CD4-positive, alpha-beta T cell (primary cell): ENCODE data around the gene STX7. TPM values are rescaled to one million over a fixed set of nuclear protein-coding genes. Genes with fewer than 3 reads are reported as not detected.

ENCODE experiments used
- ATAC-seq: fragments of 200-7000 bp; cut with Tn5 transposase; one replicate; pipeline ENCODE4 v1.10.0; 2022; ENCODE audit warnings: mild to moderate bottlenecking; ENCODE audit not compliant: poor library complexity
- CTCF ChIA-PET: fragments of 350-600 bp; sonication (Branson Sonifier 250); formaldehyde crosslinking; loops from one replicate; lab custom pipeline; 2021; ENCODE audit warnings: antibody characterized with exemption, inconsistent platforms; lab: Charles Lee
- POLR2A ChIA-PET: fragments of 350-600 bp; sonication (Branson Sonifier 250); formaldehyde crosslinking; loops from one replicate; lab custom pipeline; 2021; ENCODE audit warnings: antibody characterized with exemption, inconsistent platforms; lab: Charles Lee
- DNase-seq, 14 experiments: peaks; one replicate each; pipeline ENCODE4 v3.0.0-alpha.2; 2013 to 2020; ENCODE audit warnings: mixed read lengths in 2 of 14
- H3K27ac ChIP-seq, 2 donors: one replicate each; pipeline versions ENCODE4 v1.5.1 to v1.7.0; 2013; ENCODE audit warnings: low read length in 2 of 2, low read depth in 1 of 2, mild to moderate bottlenecking in 1 of 2
- H3K27me3 ChIP-seq, 2 experiments: 1 replicate in 1 of 2; 2 replicates in 1 of 2; pipeline versions ENCODE4 v1.6.1 to v1.7.0; 2013; ENCODE audit warnings: low read length in 2 of 2, control low read depth in 1 of 2, mild to moderate bottlenecking in 1 of 2, moderate library complexity in 1 of 2; ENCODE audit not compliant: insufficient read depth in 2 of 2, control insufficient read depth in 1 of 2
- H3K36me3 ChIP-seq: one replicate; pipeline ENCODE4 v1.6.1; 2013; ENCODE audit warnings: low read length, control low read depth; ENCODE audit not compliant: insufficient read depth
- H3K4me1 ChIP-seq: one replicate; pipeline ENCODE4 v1.6.1; 2013; ENCODE audit warnings: low read length, control low read depth; ENCODE audit not compliant: insufficient read depth
- H3K4me3 ChIP-seq: one replicate; pipeline ENCODE4 v1.5.1; 2013; ENCODE audit warnings: mild to moderate bottlenecking, low read length, moderate library complexity
- H3K9me3 ChIP-seq, 2 experiments: 1 replicate in 1 of 2; 2 replicates in 1 of 2; pipeline versions ENCODE4 v1.6.1 to v1.7.0; 2013; ENCODE audit warnings: low read length in 2 of 2, mild to moderate bottlenecking in 2 of 2, control low read depth in 1 of 2, moderate library complexity in 1 of 2; ENCODE audit not compliant: control insufficient read depth in 1 of 2, insufficient read depth in 1 of 2
- H3K27ac Mint-ChIP-seq: one replicate; pipeline ENCODE4 v1.8.0; 2020; ENCODE audit warnings: mixed read lengths
- H3K27me3 Mint-ChIP-seq: one replicate; pipeline ENCODE4 v1.8.0; 2021; ENCODE audit warnings: mixed read lengths
- H3K36me3 Mint-ChIP-seq: one replicate; pipeline ENCODE4 v1.8.0; 2021; ENCODE audit warnings: low read depth, mixed read lengths
- H3K4me1 Mint-ChIP-seq: one replicate; pipeline ENCODE4 v1.8.0; 2021; ENCODE audit warnings: low read depth, mixed read lengths
- H3K4me3 Mint-ChIP-seq: one replicate; pipeline ENCODE4 v1.8.0; 2020; ENCODE audit warnings: mild to moderate bottlenecking, mixed read lengths
- H3K9me3 Mint-ChIP-seq: one replicate; pipeline ENCODE4 v1.8.0; 2020; ENCODE audit warnings: mixed read lengths
- intact Hi-C, 2 experiments: fragments of 100-400 bp; cut with DNase I in 1 of 2; cut with micrococcal nuclease in 1 of 2; formaldehyde crosslinking; loops; one replicate each; pipeline versions ENCODE4 v1.15.1 to v1.9.0; 2023 to 2025; cut with DNase I, micrococcal nuclease
- total RNA-seq, 174 experiments: library from RNA in 2 of 174; stranded (reverse) in 2 of 174; gene quantifications; one replicate each; pipeline ENCODE4 v1.2.3 and lab custom pipeline; 2021 to 2026
- TF ChIP-seq, protein P1 (sequence below): fragments of 200-600 bp; IDR thresholded peaks from one replicate; pipeline ENCODE4 v1.8.0; 2022; ENCODE audit warnings: antibody characterized with exemption, mild to moderate bottlenecking

Gene STX7
- total RNA-seq, 2 experiments from 2014 or later: 4.3 to 5.9 TPM

GRCh38 chr6:132483779-132484679 lies 28.9 kb downstream of the STX7 start:
- POLR2A ChIA-PET: interaction anchor here (1.4 to 1.5 kb wide), 2 partner anchors 13 to 204 kb away, joined by 5 to 6 read pairs; no protein-coding TSS in a partner anchor
- no peaks in the 10 kb centered on the region for H3K27me3 ChIP-seq
- intact Hi-C loops: loop anchor here (1.0 to 10.0 kb wide), 5 partner anchors 184 to 1599 kb away; no protein-coding TSS in a partner anchor
- no peaks in the 10 kb centered on the region for H3K4me1 ChIP-seq
- DNase-seq (peak in 11 of 14 experiments; percentile 3 to 80 (median 20)), ATAC-seq (peak; percentile 67)
- CTCF ChIA-PET: interaction anchor here (0.6 to 5.8 kb wide), 7 partner anchors 9 to 205 kb away, joined by 3 to 63 read pairs (median 4); no protein-coding TSS in a partner anchor
- no peak overlapping the region for H3K4me3 Mint-ChIP-seq
- TF ChIP-seq, protein P1, sequence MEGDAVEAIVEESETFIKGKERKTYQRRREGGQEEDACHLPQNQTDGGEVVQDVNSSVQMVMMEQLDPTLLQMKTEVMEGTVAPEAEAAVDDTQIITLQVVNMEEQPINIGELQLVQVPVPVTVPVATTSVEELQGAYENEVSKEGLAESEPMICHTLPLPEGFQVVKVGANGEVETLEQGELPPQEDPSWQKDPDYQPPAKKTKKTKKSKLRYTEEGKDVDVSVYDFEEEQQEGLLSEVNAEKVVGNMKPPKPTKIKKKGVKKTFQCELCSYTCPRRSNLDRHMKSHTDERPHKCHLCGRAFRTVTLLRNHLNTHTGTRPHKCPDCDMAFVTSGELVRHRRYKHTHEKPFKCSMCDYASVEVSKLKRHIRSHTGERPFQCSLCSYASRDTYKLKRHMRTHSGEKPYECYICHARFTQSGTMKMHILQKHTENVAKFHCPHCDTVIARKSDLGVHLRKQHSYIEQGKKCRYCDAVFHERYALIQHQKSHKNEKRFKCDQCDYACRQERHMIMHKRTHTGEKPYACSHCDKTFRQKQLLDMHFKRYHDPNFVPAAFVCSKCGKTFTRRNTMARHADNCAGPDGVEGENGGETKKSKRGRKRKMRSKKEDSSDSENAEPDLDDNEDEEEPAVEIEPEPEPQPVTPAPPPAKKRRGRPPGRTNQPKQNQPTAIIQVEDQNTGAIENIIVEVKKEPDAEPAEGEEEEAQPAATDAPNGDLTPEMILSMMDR: peak; percentile 90
- H3K9me3 ChIP-seq: no peaks in the 10 kb centered on the region
- peaks cover 26% of the 10 kb centered on the region for H3K4me1 Mint-ChIP-seq
- no peak overlapping the region for H3K27ac ChIP-seq
- H3K36me3 ChIP-seq: peaks cover 4% of the 10 kb centered on the region
- no peak overlapping the region for H3K4me3 ChIP-seq
- H3K36me3 Mint-ChIP-seq: no peaks in the 10 kb centered on the region
- no peak overlapping the region for H3K27ac Mint-ChIP-seq
- no peaks in the 10 kb centered on the region for H3K27me3 Mint-ChIP-seq
- no peaks in the 10 kb centered on the region for H3K9me3 Mint-ChIP-seq

GRCh38 chr6:132482581-132482980 lies 30.3 kb downstream of the STX7 start:
- ATAC-seq (no peak), DNase-seq (no peak)
- CTCF ChIA-PET: interaction anchor here (5.8 kb wide), 1 partner anchor 204 kb away, joined by 63 read pairs; no protein-coding TSS in a partner anchor
- TF ChIP-seq, protein P1: no peak
- Mint-ChIP-seq H3K36me3 (no peaks in the 10 kb centered on the region), H3K4me3 (no peak overlapping the region), H3K4me1 (peaks cover 19% of the 10 kb centered on the region), H3K9me3 (no peaks in the 10 kb centered on the region), H3K27me3 (no peaks in the 10 kb centered on the region), H3K27ac (no peak overlapping the region)
- Histone ChIP-seq H3K27ac (no peak overlapping the region), H3K27me3 (no peaks in the 10 kb centered on the region), H3K9me3 (no peaks in the 10 kb centered on the region), H3K36me3 (peaks cover 4% of the 10 kb centered on the region), H3K4me3 (no peak overlapping the region), H3K4me1 (no peaks in the 10 kb centered on the region)
- POLR2A ChIA-PET: no interaction called here
- intact Hi-C loops: loop anchor here (2.0 to 10.0 kb wide), 3 partner anchors 204 to 1598 kb away; no protein-coding TSS in a partner anchor

DNA sequence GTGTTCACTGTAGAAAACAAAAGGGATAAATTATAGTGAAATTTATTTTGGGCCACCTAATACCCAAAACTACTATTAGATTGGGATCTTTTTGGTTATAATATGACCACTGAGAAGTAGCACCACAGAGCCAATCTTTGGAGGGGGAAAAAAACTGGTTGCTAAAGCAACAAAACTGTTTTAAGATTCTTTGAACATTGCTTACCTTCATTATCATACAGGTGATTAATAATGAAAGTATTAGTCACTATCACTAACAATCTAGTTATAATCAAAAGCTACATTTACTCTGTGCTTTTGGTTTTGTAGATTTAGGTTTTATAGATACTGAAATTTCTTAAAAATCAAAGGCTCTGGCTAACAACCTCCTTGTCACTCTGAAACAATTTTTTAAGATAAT lies 31.7 kb downstream of the STX7 start:
- TF ChIP-seq, protein P1: no peak
- H3K27me3 Mint-ChIP-seq: no peaks in the 10 kb centered on the region
- intact Hi-C loops: loop anchor here (10.0 kb wide), 2 partner anchors 566 to 1596 kb away; no protein-coding TSS in a partner anchor
- H3K36me3 ChIP-seq: peaks cover 4% of the 10 kb centered on the region
- H3K27me3 ChIP-seq: no peaks in the 10 kb centered on the region
- no peaks in the 10 kb centered on the region for H3K9me3 ChIP-seq
- no peaks in the 10 kb centered on the region for H3K36me3 Mint-ChIP-seq
- ChIA-PET CTCF (interaction anchor here (5.8 kb wide), 1 partner anchor 202 kb away, joined by 63 read pairs; no protein-coding TSS in a partner anchor), POLR2A (no interaction called here)
- no peaks in the 10 kb centered on the region for H3K4me1 ChIP-seq
- no peak overlapping the region for H3K4me3 Mint-ChIP-seq
- no peak for DNase-seq
- H3K4me3 ChIP-seq: no peak overlapping the region
- H3K27ac Mint-ChIP-seq: no peak overlapping the region
- H3K27ac ChIP-seq: no peak overlapping the region
- ATAC-seq: no peak
- peaks cover 19% of the 10 kb centered on the region for H3K4me1 Mint-ChIP-seq
- H3K9me3 Mint-ChIP-seq: no peaks in the 10 kb centered on the region
